DOHH2 (cell line): ENCODE results near the gene PTPN4.

Source experiments
- H3F3A ChIP-seq: fragments of 200-600 bp; sonication (generic), shearing (Covaris generic); 2 replicates; pipeline ENCODE4 v1.6.0; 2016; ENCODE audit warnings: antibody characterized with exemption, mild to moderate bottlenecking; ENCODE audit not compliant: control insufficient read depth, insufficient read depth
- H3K27ac ChIP-seq: fragments of 200-600 bp; sonication (generic); 2 replicates; pipeline ENCODE4 v1.5.1; 2014; ENCODE audit warnings: low read depth, mild to moderate bottlenecking, low read length, moderate library complexity
- H3K27me3 ChIP-seq: fragments of 200-600 bp; sonication (generic); 2 replicates; pipeline ENCODE4 v1.6.1; 2014; ENCODE audit warnings: mild to moderate bottlenecking, low read length, mixed read lengths; ENCODE audit not compliant: control insufficient read depth
- H3K36me3 ChIP-seq: fragments of 200-600 bp; sonication (generic); 2 replicates; pipeline ENCODE4 v1.6.1; 2014; ENCODE audit warnings: mild to moderate bottlenecking, low read length, moderate library complexity, mixed read lengths; ENCODE audit not compliant: control insufficient read depth
- H3K4me1 ChIP-seq: fragments of 200-600 bp; sonication (generic); 2 replicates; pipeline ENCODE4 v1.6.1; 2014; ENCODE audit warnings: mild to moderate bottlenecking, low read length, mixed read lengths; ENCODE audit not compliant: control insufficient read depth
- H3K4me2 ChIP-seq: fragments of 200-600 bp; sonication (generic); 2 replicates; pipeline ENCODE4 v1.6.0; 2014; ENCODE audit warnings: mild to moderate bottlenecking, low read length, moderate library complexity
- H3K4me3 ChIP-seq: fragments of 200-600 bp; sonication (generic); 2 replicates; pipeline ENCODE4 v1.5.1; 2014; ENCODE audit warnings: mild to moderate bottlenecking, low read length, mixed read lengths
- H3K79me2 ChIP-seq: fragments of 200-600 bp; sonication (generic); 2 replicates; pipeline ENCODE4 v1.6.1; 2014; ENCODE audit warnings: mild to moderate bottlenecking, low read length, mixed read lengths; ENCODE audit not compliant: control insufficient read depth
- H3K9me2 ChIP-seq: fragments of 200-600 bp; sonication (generic); replicated peaks from 2 replicates; pipeline ENCODE4 v1.6.1; 2014; ENCODE audit warnings: mild to moderate bottlenecking, low read length, mixed read lengths; ENCODE audit not compliant: control insufficient read depth
- H3K9me3 ChIP-seq: fragments of 200-600 bp; sonication (generic); 2 replicates; pipeline ENCODE4 v1.6.1; 2014; ENCODE audit warnings: antibody characterized with exemption, low read length, mixed read lengths; ENCODE audit not compliant: control insufficient read depth, insufficient read depth
- H4K20me1 ChIP-seq: fragments of 200-600 bp; sonication (generic); 2 replicates; pipeline ENCODE4 v1.6.0; 2014; ENCODE audit warnings: low read depth, mild to moderate bottlenecking, antibody characterized with exemption, low read length, moderate library complexity; ENCODE audit not compliant: control insufficient read depth, insufficient read depth
- CTCF ChIP-seq: fragments of 200-600 bp; sonication (generic); IDR thresholded peaks from one replicate; pipeline ENCODE4 v1.5.1; 2014; ENCODE audit warnings: antibody characterized with exemption, mild to moderate bottlenecking, low read depth, low read length; ENCODE audit not compliant: poor library complexity, severe bottlenecking
- EZH2phosphoT487 ChIP-seq: fragments of 200-600 bp; sonication (generic); IDR thresholded peaks from 2 replicates; pipeline ENCODE4 v1.6.1; 2017; ENCODE audit warnings: borderline replicate concordance, mild to moderate bottlenecking, antibody characterized with exemption, low read length, moderate library complexity, mixed read lengths

The PTPN4 gene

GRCh38 chr2:119772128-119772527 lies 12.4 kb downstream of the PTPN4 start:
- no peaks in the 10 kb centered on the region for H3K27me3 ChIP-seq
- peaks cover 77% of the 10 kb centered on the region for H3K79me2 ChIP-seq
- H3K4me2 ChIP-seq = no peak overlapping the region
- no peak overlapping the region for H3K4me3 ChIP-seq
- H3F3A ChIP-seq = no peaks in the 10 kb centered on the region
- no peak overlapping the region for H3K27ac ChIP-seq
- H3K9me2 ChIP-seq = no peaks in the 10 kb centered on the region
- H3K4me1 ChIP-seq = no peaks in the 10 kb centered on the region
- H4K20me1 ChIP-seq = peaks cover 7% of the 10 kb centered on the region; the same call in 1 of the 2 replicates
- TF ChIP-seq EZH2phosphoT487 (no peak), CTCF (no peak)
- no peaks in the 10 kb centered on the region for H3K9me3 ChIP-seq
- H3K36me3 ChIP-seq = no peaks in the 10 kb centered on the region

- H3K4me1 ChIP-seq = no peaks in the 10 kb centered on the region
- H3K9me2 ChIP-seq = no peaks in the 10 kb centered on the region
- H3K79me2 ChIP-seq = peaks cover 71% of the 10 kb centered on the region
- H3K27ac ChIP-seq = no peak overlapping the region
- H3K36me3 ChIP-seq = no peaks in the 10 kb centered on the region
- no peaks in the 10 kb centered on the region for H3K9me3 ChIP-seq
- TF ChIP-seq EZH2phosphoT487 (no peak), CTCF (no peak)
- H3K4me3 ChIP-seq = no peak overlapping the region
- no peaks in the 10 kb centered on the region for H3K27me3 ChIP-seq
- no peak overlapping the region for H3K4me2 ChIP-seq
- H3F3A ChIP-seq = no peaks in the 10 kb centered on the region
- H4K20me1 ChIP-seq = peaks cover 7% of the 10 kb centered on the region; the same call in 1 of the 2 replicates
Observed at GRCh38 chr2:119772767-119773166, 13.0 kb downstream of the PTPN4 start.

- peaks cover 65% of the 10 kb centered on the region for H3K79me2 ChIP-seq
- no peaks in the 10 kb centered on the region for H3K27me3 ChIP-seq
- H3K4me3 ChIP-seq = no peak overlapping the region
- no peaks in the 10 kb centered on the region for H3K4me1 ChIP-seq
- H3K9me2 ChIP-seq = no peaks in the 10 kb centered on the region
- no peaks in the 10 kb centered on the region for H3F3A ChIP-seq
- H3K9me3 ChIP-seq = no peaks in the 10 kb centered on the region
- no peak overlapping the region for H3K4me2 ChIP-seq
- peaks cover 7% of the 10 kb centered on the region; the same call in 1 of the 2 replicates for H4K20me1 ChIP-seq
- no peak for TF ChIP-seq CTCF
- TF ChIP-seq EZH2phosphoT487 = no peak
- H3K27ac ChIP-seq = no peak overlapping the region
- no peaks in the 10 kb centered on the region for H3K36me3 ChIP-seq
Observed at GRCh38 chr2:119774026-119774425, 14.3 kb downstream of the PTPN4 start.

GRCh38 chr2:119775102-119775501 lies 15.4 kb downstream of the PTPN4 start:
- Histone ChIP-seq H3F3A (no peaks in the 10 kb centered on the region), H3K27ac (no peak overlapping the region), H3K9me2 (no peaks in the 10 kb centered on the region), H3K4me1 (no peaks in the 10 kb centered on the region), H3K79me2 (peaks cover 61% of the 10 kb centered on the region), H3K27me3 (no peaks in the 10 kb centered on the region), H4K20me1 (peaks cover 7% of the 10 kb centered on the region; the same call in 1 of the 2 replicates), H3K4me2 (no peak overlapping the region), H3K9me3 (no peaks in the 10 kb centered on the region), H3K4me3 (no peak overlapping the region), H3K36me3 (no peaks in the 10 kb centered on the region)
- TF ChIP-seq CTCF (no peak), EZH2phosphoT487 (no peak)
